HEK293 (cell line): Measurements from ENCODE around the gene PTCD1.

Experiments
- BCL11A ChIP-seq: fragments of 450-650 bp; formaldehyde crosslinking; IDR thresholded peaks from 2 replicates; pipeline ENCODE4 v1.5.1; 2016; ENCODE audit warnings: low read depth, missing biosample characterization, missing genetic modification characterization
- KLF1 ChIP-seq: fragments of 450-650 bp; formaldehyde crosslinking; IDR thresholded peaks from 2 replicates; pipeline ENCODE4 v1.5.1; 2016; ENCODE audit warnings: missing biosample characterization, missing genetic modification characterization
- WT1 ChIP-seq: fragments of 450-650 bp; formaldehyde crosslinking; IDR thresholded peaks from 2 replicates; pipeline ENCODE4 v1.5.1; 2016; ENCODE audit warnings: missing biosample characterization, missing genetic modification characterization
- ZBTB48 ChIP-seq: fragments of 450-650 bp; formaldehyde crosslinking; IDR thresholded peaks from 2 replicates; pipeline ENCODE4 v1.5.1; 2016; ENCODE audit warnings: missing biosample characterization, missing genetic modification characterization
- ZNF112 ChIP-seq: fragments of 450-650 bp; formaldehyde crosslinking; IDR thresholded peaks from 2 replicates; pipeline ENCODE4 v1.5.0; 2017; ENCODE audit warnings: missing biosample characterization, missing genetic modification characterization
- ZNF184 ChIP-seq: fragments of 450-650 bp; IDR thresholded peaks from 2 replicates; pipeline ENCODE4 v1.5.1; 2018; ENCODE audit warnings: missing biosample characterization, mild to moderate bottlenecking, missing genetic modification characterization
- ZNF2 ChIP-seq: fragments of 450-650 bp; formaldehyde crosslinking; IDR thresholded peaks from 2 replicates; pipeline ENCODE4 v1.5.1; 2016; ENCODE audit warnings: missing biosample characterization, missing genetic modification characterization
- ZNF248 ChIP-seq: fragments of 450-650 bp; formaldehyde crosslinking; IDR thresholded peaks from 2 replicates; pipeline ENCODE4 v1.5.1; 2017; ENCODE audit warnings: missing biosample characterization, missing genetic modification characterization
- ZNF341 ChIP-seq: fragments of 450-650 bp; formaldehyde crosslinking; IDR thresholded peaks from 2 replicates; pipeline ENCODE4; 2016; ENCODE audit warnings: low read depth, missing biosample characterization, missing genetic modification characterization
- ZNF354C ChIP-seq: fragments of 450-650 bp; formaldehyde crosslinking; IDR thresholded peaks from 2 replicates; pipeline ENCODE4 v1.5.1; 2016; ENCODE audit warnings: missing biosample characterization, missing genetic modification characterization, low read depth, borderline replicate concordance
- ZNF544 ChIP-seq: fragments of 450-650 bp; formaldehyde crosslinking; IDR thresholded peaks from 2 replicates; pipeline ENCODE4 v1.5.0; 2017; ENCODE audit warnings: missing biosample characterization, missing genetic modification characterization
- TF ChIP-seq, protein P1 (sequence below): fragments of 450-650 bp; formaldehyde crosslinking; IDR thresholded peaks from 2 replicates; pipeline ENCODE4 v1.5.1; 2016; ENCODE audit warnings: missing biosample characterization, missing genetic modification characterization
- TF ChIP-seq, protein P2 (sequence below): fragments of 450-650 bp; formaldehyde crosslinking; IDR thresholded peaks from 2 replicates; pipeline ENCODE4 v1.5.1; 2016; ENCODE audit warnings: missing biosample characterization, missing genetic modification characterization
- TF ChIP-seq, protein P3 (sequence below): fragments of 450-650 bp; formaldehyde crosslinking; IDR thresholded peaks from 2 replicates; pipeline ENCODE4 v1.5.1; 2016; ENCODE audit warnings: missing biosample characterization, missing genetic modification characterization, borderline replicate concordance
- TF ChIP-seq, protein P4 (sequence below): fragments of 450-650 bp; formaldehyde crosslinking; conservative IDR thresholded peaks from 2 replicates; pipeline ENCODE4 v1.5.1; 2016; ENCODE audit warnings: low read depth, missing biosample characterization, missing genetic modification characterization
- TF ChIP-seq, protein P5 (sequence below): fragments of 450-650 bp; formaldehyde crosslinking; IDR thresholded peaks from 2 replicates; pipeline ENCODE4 v1.5.1; 2016; ENCODE audit warnings: missing biosample characterization, missing genetic modification characterization
- TF ChIP-seq, protein P6 (sequence below): IDR thresholded peaks from 2 replicates; pipeline ENCODE4 v1.6.1; 2011; ENCODE audit warnings: mild to moderate bottlenecking, low read depth, low read length, borderline replicate concordance
- TF ChIP-seq, protein P7 (sequence below): fragments of 450-650 bp; formaldehyde crosslinking; IDR thresholded peaks from 2 replicates; pipeline ENCODE4 v1.5.1; 2016; ENCODE audit warnings: missing biosample characterization, missing genetic modification characterization
- TF ChIP-seq, protein P8 (sequence below): fragments of 450-650 bp; formaldehyde crosslinking; IDR thresholded peaks from 2 replicates; pipeline ENCODE4 v1.5.1; 2017; ENCODE audit warnings: missing biosample characterization, missing genetic modification characterization
- TF ChIP-seq, protein P9 (sequence below): sonication (generic); formaldehyde crosslinking; IDR thresholded peaks from 2 replicates; pipeline ENCODE4 v1.8.1; 2022; ENCODE audit warnings: mild to moderate bottlenecking, moderate library complexity, missing genetic modification reagents

PTCD1 gene

DNA sequence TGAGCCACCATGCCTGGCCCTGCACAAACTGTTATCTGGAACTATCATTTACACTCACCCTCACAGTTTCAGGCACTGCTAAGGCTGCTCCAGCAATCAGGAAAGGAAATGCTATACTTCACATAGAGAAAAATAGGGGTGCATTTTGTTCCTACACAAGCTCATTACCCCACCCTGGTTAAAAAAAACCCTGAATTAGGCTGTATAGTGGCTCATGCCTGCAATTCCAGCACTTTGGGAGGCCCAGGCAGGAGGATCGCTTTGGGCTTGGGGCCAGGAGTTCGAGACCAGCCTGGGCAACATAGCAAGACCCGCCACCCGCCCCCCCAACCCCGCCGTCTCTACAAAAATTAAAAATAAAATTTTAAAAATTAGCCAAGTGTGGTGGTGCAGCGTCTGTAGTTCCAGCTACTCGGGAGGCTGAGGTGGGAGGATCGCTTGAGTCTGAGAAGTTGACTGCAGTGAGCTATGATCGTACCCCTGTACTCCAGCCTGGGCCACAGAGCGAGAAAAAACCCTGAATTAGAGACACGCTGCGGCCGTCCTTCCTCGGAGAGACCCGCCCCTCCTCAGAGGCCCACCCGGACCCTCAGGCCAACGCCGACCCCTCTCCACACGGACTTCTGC lies 539 bp downstream of the PTCD1 start (continued):
- TF ChIP-seq, protein P1, sequence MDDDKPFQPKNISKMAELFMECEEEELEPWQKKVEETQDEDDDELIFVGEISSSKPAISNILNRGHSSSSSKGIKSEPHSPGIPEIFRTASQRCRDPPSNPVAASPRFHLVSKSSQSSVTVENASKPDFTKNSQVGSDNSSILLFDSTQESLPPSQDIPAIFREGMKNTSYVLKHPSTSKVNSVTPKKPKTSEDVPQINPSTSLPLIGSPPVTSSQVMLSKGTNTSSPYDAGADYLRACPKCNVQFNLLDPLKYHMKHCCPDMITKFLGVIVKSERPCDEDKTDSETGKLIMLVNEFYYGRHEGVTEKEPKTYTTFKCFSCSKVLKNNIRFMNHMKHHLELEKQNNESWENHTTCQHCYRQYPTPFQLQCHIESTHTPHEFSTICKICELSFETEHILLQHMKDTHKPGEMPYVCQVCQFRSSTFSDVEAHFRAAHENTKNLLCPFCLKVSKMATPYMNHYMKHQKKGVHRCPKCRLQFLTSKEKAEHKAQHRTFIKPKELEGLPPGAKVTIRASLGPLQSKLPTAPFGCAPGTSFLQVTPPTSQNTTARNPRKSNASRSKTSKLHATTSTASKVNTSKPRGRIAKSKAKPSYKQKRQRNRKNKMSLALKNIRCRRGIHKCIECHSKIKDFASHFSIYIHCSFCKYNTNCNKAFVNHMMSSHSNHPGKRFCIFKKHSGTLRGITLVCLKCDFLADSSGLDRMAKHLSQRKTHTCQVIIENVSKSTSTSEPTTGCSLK (tag by site-specific recombination), result no peak
- TF ChIP-seq, protein P2, sequence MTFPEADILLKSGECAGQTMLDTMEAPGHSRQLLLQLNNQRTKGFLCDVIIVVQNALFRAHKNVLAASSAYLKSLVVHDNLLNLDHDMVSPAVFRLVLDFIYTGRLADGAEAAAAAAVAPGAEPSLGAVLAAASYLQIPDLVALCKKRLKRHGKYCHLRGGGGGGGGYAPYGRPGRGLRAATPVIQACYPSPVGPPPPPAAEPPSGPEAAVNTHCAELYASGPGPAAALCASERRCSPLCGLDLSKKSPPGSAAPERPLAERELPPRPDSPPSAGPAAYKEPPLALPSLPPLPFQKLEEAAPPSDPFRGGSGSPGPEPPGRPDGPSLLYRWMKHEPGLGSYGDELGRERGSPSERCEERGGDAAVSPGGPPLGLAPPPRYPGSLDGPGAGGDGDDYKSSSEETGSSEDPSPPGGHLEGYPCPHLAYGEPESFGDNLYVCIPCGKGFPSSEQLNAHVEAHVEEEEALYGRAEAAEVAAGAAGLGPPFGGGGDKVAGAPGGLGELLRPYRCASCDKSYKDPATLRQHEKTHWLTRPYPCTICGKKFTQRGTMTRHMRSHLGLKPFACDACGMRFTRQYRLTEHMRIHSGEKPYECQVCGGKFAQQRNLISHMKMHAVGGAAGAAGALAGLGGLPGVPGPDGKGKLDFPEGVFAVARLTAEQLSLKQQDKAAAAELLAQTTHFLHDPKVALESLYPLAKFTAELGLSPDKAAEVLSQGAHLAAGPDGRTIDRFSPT, result no peak
- TF ChIP-seq KLF1 (tag by site-specific recombination) (no peak), ZNF112 (tag by site-specific recombination) (no peak), ZNF248 (no peak), WT1 (no peak), ZNF2 (tag by site-specific recombination) (0 out of 2 replicates have a peak, but pooled peaks have one; percentile 35), ZNF341 (tag by site-specific recombination) (no peak), ZNF184 (tag by site-specific recombination) (no peak), BCL11A (no peak), ZBTB48 (tag by site-specific recombination) (no peak), ZNF354C (tag by site-specific recombination) (no peak), ZNF544 (no peak)
- TF ChIP-seq, protein P3, sequence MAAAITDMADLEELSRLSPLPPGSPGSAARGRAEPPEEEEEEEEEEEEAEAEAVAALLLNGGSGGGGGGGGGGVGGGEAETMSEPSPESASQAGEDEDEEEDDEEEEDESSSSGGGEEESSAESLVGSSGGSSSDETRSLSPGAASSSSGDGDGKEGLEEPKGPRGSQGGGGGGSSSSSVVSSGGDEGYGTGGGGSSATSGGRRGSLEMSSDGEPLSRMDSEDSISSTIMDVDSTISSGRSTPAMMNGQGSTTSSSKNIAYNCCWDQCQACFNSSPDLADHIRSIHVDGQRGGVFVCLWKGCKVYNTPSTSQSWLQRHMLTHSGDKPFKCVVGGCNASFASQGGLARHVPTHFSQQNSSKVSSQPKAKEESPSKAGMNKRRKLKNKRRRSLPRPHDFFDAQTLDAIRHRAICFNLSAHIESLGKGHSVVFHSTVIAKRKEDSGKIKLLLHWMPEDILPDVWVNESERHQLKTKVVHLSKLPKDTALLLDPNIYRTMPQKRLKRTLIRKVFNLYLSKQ, result no peak
- TF ChIP-seq, protein P4, sequence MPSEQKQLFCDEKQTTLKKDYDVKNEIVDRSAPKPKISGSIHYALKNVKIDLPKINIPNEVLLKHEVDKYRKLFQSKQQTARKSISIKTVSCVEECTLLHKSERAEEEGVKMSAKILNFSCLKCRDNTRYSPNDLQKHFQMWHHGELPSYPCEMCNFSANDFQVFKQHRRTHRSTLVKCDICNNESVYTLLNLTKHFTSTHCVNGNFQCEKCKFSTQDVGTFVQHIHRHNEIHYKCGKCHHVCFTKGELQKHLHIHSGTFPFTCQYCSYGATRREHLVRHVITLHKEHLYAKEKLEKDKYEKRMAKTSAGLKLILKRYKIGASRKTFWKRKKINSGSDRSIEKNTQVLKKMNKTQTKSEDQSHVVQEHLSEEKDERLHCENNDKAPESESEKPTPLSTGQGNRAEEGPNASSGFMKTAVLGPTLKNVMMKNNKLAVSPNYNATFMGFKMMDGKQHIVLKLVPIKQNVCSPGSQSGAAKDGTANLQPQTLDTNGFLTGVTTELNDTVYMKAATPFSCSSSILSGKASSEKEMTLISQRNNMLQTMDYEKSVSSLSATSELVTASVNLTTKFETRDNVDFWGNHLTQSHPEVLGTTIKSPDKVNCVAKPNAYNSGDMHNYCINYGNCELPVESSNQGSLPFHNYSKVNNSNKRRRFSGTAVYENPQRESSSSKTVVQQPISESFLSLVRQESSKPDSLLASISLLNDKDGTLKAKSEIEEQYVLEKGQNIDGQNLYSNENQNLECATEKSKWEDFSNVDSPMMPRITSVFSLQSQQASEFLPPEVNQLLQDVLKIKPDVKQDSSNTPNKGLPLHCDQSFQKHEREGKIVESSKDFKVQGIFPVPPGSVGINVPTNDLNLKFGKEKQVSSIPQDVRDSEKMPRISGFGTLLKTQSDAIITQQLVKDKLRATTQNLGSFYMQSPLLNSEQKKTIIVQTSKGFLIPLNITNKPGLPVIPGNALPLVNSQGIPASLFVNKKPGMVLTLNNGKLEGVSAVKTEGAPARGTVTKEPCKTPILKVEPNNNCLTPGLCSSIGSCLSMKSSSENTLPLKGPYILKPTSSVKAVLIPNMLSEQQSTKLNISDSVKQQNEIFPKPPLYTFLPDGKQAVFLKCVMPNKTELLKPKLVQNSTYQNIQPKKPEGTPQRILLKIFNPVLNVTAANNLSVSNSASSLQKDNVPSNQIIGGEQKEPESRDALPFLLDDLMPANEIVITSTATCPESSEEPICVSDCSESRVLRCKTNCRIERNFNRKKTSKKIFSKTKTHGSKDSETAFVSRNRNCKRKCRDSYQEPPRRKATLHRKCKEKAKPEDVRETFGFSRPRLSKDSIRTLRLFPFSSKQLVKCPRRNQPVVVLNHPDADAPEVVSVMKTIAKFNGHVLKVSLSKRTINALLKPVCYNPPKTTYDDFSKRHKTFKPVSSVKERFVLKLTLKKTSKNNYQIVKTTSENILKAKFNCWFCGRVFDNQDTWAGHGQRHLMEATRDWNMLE (tag by site-specific recombination), result no peak
- TF ChIP-seq, protein P5, sequence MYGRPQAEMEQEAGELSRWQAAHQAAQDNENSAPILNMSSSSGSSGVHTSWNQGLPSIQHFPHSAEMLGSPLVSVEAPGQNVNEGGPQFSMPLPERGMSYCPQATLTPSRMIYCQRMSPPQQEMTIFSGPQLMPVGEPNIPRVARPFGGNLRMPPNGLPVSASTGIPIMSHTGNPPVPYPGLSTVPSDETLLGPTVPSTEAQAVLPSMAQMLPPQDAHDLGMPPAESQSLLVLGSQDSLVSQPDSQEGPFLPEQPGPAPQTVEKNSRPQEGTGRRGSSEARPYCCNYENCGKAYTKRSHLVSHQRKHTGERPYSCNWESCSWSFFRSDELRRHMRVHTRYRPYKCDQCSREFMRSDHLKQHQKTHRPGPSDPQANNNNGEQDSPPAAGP (tag by site-specific recombination), result no peak
- TF ChIP-seq, protein P6, sequence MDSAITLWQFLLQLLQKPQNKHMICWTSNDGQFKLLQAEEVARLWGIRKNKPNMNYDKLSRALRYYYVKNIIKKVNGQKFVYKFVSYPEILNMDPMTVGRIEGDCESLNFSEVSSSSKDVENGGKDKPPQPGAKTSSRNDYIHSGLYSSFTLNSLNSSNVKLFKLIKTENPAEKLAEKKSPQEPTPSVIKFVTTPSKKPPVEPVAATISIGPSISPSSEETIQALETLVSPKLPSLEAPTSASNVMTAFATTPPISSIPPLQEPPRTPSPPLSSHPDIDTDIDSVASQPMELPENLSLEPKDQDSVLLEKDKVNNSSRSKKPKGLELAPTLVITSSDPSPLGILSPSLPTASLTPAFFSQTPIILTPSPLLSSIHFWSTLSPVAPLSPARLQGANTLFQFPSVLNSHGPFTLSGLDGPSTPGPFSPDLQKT, result no peak
- TF ChIP-seq, protein P7, sequence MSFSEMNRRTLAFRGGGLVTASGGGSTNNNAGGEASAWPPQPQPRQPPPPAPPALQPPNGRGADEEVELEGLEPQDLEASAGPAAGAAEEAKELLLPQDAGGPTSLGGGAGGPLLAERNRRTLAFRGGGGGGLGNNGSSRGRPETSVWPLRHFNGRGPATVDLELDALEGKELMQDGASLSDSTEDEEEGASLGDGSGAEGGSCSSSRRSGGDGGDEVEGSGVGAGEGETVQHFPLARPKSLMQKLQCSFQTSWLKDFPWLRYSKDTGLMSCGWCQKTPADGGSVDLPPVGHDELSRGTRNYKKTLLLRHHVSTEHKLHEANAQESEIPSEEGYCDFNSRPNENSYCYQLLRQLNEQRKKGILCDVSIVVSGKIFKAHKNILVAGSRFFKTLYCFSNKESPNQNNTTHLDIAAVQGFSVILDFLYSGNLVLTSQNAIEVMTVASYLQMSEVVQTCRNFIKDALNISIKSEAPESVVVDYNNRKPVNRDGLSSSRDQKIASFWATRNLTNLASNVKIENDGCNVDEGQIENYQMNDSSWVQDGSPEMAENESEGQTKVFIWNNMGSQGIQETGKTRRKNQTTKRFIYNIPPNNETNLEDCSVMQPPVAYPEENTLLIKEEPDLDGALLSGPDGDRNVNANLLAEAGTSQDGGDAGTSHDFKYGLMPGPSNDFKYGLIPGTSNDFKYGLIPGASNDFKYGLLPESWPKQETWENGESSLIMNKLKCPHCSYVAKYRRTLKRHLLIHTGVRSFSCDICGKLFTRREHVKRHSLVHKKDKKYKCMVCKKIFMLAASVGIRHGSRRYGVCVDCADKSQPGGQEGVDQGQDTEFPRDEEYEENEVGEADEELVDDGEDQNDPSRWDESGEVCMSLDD (tag by site-specific recombination), result peak; percentile 30; the same call in 1 of the 2 replicates
- TF ChIP-seq, protein P8, sequence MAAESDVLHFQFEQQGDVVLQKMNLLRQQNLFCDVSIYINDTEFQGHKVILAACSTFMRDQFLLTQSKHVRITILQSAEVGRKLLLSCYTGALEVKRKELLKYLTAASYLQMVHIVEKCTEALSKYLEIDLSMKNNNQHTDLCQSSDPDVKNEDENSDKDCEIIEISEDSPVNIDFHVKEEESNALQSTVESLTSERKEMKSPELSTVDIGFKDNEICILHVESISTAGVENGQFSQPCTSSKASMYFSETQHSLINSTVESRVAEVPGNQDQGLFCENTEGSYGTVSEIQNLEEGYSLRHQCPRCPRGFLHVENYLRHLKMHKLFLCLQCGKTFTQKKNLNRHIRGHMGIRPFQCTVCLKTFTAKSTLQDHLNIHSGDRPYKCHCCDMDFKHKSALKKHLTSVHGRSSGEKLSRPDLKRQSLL (tag by site-specific recombination), result no peak
- TF ChIP-seq, protein P9, sequence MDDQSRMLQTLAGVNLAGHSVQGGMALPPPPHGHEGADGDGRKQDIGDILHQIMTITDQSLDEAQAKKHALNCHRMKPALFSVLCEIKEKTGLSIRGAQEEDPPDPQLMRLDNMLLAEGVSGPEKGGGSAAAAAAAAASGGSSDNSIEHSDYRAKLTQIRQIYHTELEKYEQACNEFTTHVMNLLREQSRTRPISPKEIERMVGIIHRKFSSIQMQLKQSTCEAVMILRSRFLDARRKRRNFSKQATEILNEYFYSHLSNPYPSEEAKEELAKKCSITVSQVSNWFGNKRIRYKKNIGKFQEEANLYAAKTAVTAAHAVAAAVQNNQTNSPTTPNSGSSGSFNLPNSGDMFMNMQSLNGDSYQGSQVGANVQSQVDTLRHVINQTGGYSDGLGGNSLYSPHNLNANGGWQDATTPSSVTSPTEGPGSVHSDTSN, result no peak
